Parathyroid adenoma (tissue), 2 donors: ENCODE data around the gene MYCBPAP.

Experiments
- H2AFZ ChIP-seq: fragments of 300-600 bp; sonication (generic); one replicate; pipeline ENCODE4 v1.7.0; 2017; ENCODE audit warnings: antibody characterized with exemption, mild to moderate bottlenecking
- H3K27ac ChIP-seq: fragments of 300-600 bp; sonication (generic); one replicate; pipeline ENCODE4 v1.7.0; 2017
- H3K27me3 ChIP-seq: fragments of 300-600 bp; sonication (generic); one replicate; pipeline ENCODE4 v1.7.0; 2017; ENCODE audit warnings: low read length; ENCODE audit not compliant: control insufficient read depth, insufficient read depth
- H3K36me3 ChIP-seq: fragments of 300-600 bp; sonication (generic); one replicate; pipeline ENCODE4 v1.7.0; 2017; ENCODE audit warnings: low read length; ENCODE audit not compliant: control insufficient read depth, insufficient read depth
- H3K4me1 ChIP-seq: fragments of 300-600 bp; sonication (generic); one replicate; pipeline ENCODE4 v1.7.0; 2017; ENCODE audit warnings: control low read depth
- H3K4me2 ChIP-seq: fragments of 300-600 bp; sonication (generic); one replicate; pipeline ENCODE4 v1.7.0; 2017; ENCODE audit warnings: low read length
- H3K4me3 ChIP-seq: fragments of 300-600 bp; sonication (generic); one replicate; pipeline ENCODE4 v1.7.0; 2017; ENCODE audit warnings: low read depth, low read length
- H3K79me2 ChIP-seq: fragments of 300-600 bp; sonication (generic); one replicate; pipeline ENCODE4 v1.7.0; 2017; ENCODE audit warnings: control low read depth
- H3K9ac ChIP-seq: fragments of 300-600 bp; sonication (generic); one replicate; pipeline ENCODE4 v1.7.0; 2017; ENCODE audit warnings: mild to moderate bottlenecking
- H3K9me3 ChIP-seq: fragments of 300-600 bp; sonication (generic); one replicate; pipeline ENCODE4 v1.7.0; 2017; ENCODE audit warnings: low read length; ENCODE audit not compliant: control insufficient read depth
- CTCF ChIP-seq: fragments of 300-600 bp; sonication (generic); IDR thresholded peaks from one replicate; pipeline ENCODE4 v1.7.0; 2017; ENCODE audit warnings: antibody characterized with exemption, mild to moderate bottlenecking
- donor health status: primary hyperparathyroidism.

The MYCBPAP gene

DNA sequence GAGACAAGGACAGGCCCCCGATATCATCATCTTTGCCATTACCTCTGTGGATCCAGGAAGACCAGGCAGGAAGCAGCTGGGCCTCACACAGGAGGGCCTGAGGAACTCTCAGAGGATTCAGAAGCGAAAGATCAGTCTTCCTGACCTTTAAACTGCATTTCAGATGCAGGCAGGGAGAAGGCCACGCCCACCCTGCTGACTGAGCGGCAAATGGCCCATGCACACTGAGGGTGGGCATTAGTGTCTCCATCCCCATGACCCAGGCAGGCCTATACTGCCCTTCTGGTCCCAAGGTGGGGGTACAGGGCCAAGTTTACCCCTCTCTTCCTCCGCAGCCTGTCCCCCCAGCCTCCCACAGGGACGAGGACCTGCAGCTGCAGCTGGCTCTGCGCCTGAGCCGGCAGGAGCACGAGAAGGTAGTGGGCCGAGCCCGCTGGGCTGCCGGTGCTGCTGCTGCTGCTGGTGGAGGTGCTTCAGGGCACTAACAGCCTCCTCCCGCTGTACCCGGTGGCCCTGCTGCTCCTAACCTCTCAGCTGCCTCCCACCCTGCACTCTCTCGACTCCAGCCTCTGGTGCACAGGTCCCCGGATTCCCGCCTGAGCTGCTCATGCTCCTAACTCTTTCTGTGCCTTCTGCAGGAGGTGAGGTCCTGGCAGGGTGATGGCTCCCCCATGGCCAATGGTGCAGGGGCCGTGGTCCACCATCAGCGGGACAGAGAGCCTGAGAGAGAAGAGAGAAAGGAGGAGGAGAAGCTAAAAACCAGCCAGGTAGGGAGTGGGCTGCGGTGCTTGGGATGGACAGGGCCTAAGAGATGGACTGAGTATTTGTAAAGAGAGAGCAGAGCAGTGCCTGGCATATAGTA, 30.5 kb downstream of the MYCBPAP start:
- Histone ChIP-seq H3K9me3 (no peaks in the 10 kb centered on the region), H3K27ac (no peak overlapping the region), H3K27me3 (no peaks in the 10 kb centered on the region), H3K4me3 (no peak overlapping the region), H3K9ac (no peak overlapping the region), H3K79me2 (peaks cover 35% of the 10 kb centered on the region), H3K4me1 (peaks cover 46% of the 10 kb centered on the region), H2AFZ (no peak overlapping the region), H3K36me3 (no peaks in the 10 kb centered on the region), H3K4me2 (no peak overlapping the region)
- no peak for TF ChIP-seq CTCF

GRCh38 chr17:50539762-50540559, 31.7 kb downstream of the MYCBPAP start:
- H3K9me3 ChIP-seq: no peaks in the 10 kb centered on the region
- H3K27ac ChIP-seq: no peak overlapping the region
- no peak overlapping the region for H3K9ac ChIP-seq
- peaks cover 35% of the 10 kb centered on the region for H3K79me2 ChIP-seq
- H2AFZ ChIP-seq: no peak overlapping the region
- no peak overlapping the region for H3K4me3 ChIP-seq
- H3K36me3 ChIP-seq: no peaks in the 10 kb centered on the region
- no peak overlapping the region for H3K4me2 ChIP-seq
- no peak for TF ChIP-seq CTCF
- peaks cover 39% of the 10 kb centered on the region for H3K4me1 ChIP-seq
- no peaks in the 10 kb centered on the region for H3K27me3 ChIP-seq

DNA sequence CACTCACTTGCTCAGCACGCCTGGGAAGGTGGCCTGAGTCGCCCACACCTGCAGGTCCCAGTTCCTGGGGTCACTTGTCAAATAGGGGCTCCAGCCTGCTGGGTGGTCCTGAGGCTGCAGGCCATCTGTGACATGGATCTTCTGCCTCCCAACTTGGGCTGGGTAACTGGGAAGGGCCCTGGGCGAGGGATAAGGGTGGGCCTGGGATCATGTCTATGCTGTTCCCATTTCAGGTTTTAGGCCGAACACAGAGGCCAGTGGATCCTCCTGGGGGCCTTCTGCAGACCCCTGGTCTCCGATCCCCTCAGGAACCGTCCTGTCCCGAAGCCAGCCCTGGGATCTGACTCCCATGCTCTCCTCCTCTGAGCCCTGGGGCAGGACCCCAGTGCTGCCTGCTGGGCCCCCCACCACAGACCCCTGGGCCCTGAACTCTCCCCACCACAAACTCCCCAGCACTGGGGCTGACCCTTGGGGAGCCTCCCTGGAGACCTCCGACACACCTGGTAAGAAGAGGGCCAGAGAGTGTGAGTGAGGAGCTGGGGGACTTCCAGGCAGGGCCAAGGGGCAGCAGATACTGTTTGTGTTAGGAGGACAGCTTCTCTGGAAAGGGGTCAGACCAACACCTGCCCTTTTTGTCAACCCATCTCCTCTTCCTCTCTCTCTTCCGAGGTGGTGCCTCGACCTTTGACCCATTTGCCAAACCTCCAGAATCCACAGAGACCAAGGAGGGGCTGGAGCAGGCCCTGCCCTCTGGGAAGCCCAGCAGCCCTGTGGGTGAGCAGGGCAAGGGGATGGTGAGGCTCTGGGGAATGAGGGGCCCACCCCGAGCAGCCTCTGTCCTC, 32.5 kb downstream of the MYCBPAP start:
- Histone ChIP-seq H3K27me3 (no peaks in the 10 kb centered on the region), H3K9ac (no peak overlapping the region), H3K4me2 (no peak overlapping the region), H3K79me2 (peaks cover 28% of the 10 kb centered on the region), H3K9me3 (no peaks in the 10 kb centered on the region), H3K27ac (peak overlapping the region; percentile 36), H2AFZ (no peak overlapping the region), H3K4me3 (no peak overlapping the region), H3K4me1 (peaks cover 31% of the 10 kb centered on the region), H3K36me3 (no peaks in the 10 kb centered on the region)
- TF ChIP-seq CTCF: no peak

DNA sequence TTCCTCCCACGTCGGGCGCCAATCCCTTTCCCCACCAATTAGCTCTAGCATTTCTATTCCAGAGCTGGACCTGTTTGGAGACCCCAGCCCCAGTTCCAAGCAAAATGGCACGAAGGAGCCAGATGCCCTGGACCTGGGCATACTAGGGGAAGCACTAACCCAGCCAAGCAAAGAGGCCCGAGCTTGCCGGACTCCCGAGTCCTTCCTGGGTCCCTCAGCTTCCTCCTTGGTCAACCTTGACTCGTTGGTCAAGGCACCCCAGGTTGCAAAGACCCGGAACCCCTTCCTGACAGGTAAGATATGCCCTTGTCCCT, 33.1 kb downstream of the MYCBPAP start:
- Histone ChIP-seq H3K4me3 (no peak overlapping the region), H3K9me3 (no peaks in the 10 kb centered on the region), H3K4me1 (peaks cover 32% of the 10 kb centered on the region), H3K79me2 (peaks cover 25% of the 10 kb centered on the region), H3K4me2 (peak overlapping the region; percentile 1), H3K27me3 (no peaks in the 10 kb centered on the region), H3K9ac (no peak overlapping the region), H2AFZ (peak overlapping the region; percentile 72), H3K27ac (peak overlapping the region; percentile 36), H3K36me3 (no peaks in the 10 kb centered on the region)
- TF ChIP-seq CTCF: no peak
